RWPE1 (cell line): ENCODE measurements around the gene ASL.
A peak's percentile ranks its signal among the peaks of the same experiment; 100 is the strongest.
"Not testable (repeated sequence)": the region's sequence is repeated elsewhere in the genome, so short reads cannot be mapped to it uniquely, and the experiment has no call there.

Experiments used
- CTCF ChIA-PET: fragments of 350-600 bp; sonication (Branson Sonifier 250); formaldehyde crosslinking; extraction: SDS; loops from one replicate; lab custom pipeline; 2021; lab: Yijun Ruan, JAX
- POLR2A ChIA-PET: fragments of 400-600 bp; formaldehyde crosslinking; extraction: SDS; loops from one replicate; lab custom pipeline; 2020; ENCODE audit warnings: antibody characterized with exemption; ENCODE audit not compliant: low non-redundant PET; lab: Yijun Ruan, JAX
- DNase-seq: peaks from one replicate; pipeline ENCODE4 v3.0.0; 2012; ENCODE audit warnings: low spot score
- H3K27ac ChIP-seq: fragments of 450-650 bp; 2 replicates; pipeline ENCODE4 v1.5.1; 2017
- CTCF ChIP-seq: fragments of 450-650 bp; conservative IDR thresholded peaks from 2 replicates; pipeline ENCODE4 v1.5.1; 2017; ENCODE audit warnings: low read depth, mild to moderate bottlenecking

The ASL gene

GRCh38 chr7:66105263-66105748 is 29.7 kb downstream of the ASL start:
- no peak for DNase-seq
- no peak for TF ChIP-seq CTCF
- CTCF ChIA-PET: no interaction called here
- 0 out of 2 replicates have a peak overlapping the region, but pooled peaks have one; percentile 41 for H3K27ac ChIP-seq
- POLR2A ChIA-PET: no interaction called here

- DNase-seq, CTCF ChIA-PET, H3K27ac ChIP-seq: not testable (repeated sequence)
- POLR2A ChIA-PET: interaction anchor here (0.6 kb wide), 1 partner anchor 36 kb away, joined by 5 read pairs; no protein-coding TSS in a partner anchor
These were observed 32.8 kb downstream of the ASL start for GRCh38 chr7:66108410-66108809.

DNA sequence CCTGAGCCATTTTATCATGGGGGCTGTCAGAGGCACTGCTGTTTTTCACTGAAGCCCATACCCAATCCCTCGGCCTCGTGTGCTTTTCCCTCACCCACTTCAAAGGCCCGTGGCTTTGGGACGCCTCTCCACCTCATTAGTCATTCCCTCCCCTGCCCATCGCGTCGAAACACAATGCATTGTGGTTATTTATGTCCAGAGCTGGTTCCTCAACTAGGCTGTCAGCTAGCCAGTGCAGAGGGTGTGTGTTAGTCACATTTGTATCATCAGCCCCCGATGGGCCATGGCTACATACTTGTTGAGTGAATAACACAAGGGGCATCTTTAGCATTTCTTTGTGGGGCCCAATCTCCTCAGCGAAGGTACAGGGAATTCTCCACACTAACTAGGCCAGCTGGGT is 35.2 kb downstream of the ASL start:
- H3K27ac ChIP-seq: peak overlapping the region; percentile 42
- ChIA-PET CTCF (interaction anchor here (0.6 kb wide), 2 partner anchors 64 to 278 kb away, joined by 3 to 4 read pairs; no protein-coding TSS in a partner anchor), POLR2A (no interaction called here)
- no peak for TF ChIP-seq CTCF
- DNase-seq: peak; percentile 64

GRCh38 chr7:66114743-66115649 is 39.4 kb downstream of the ASL start, which contains the start of gene CRCP:
Gene CRCP (plus strand): TSS chr7:66114847. CDS start chr7:66114963, 116 bp downstream.
- CTCF ChIA-PET: interaction anchor here (0.7 kb wide), 1 partner anchor 10 kb away, joined by 4 read pairs; no protein-coding TSS in a partner anchor
- peak; percentile 73 for DNase-seq
- TF ChIP-seq CTCF: peak; percentile 49

GRCh38 chr7:66116680-66117420 is 41.2 kb downstream of the ASL start:
- H3K27ac ChIP-seq, DNase-seq, CTCF ChIA-PET: not testable (repeated sequence)
- POLR2A ChIA-PET: interaction anchor here (0.7 kb wide), 1 partner anchor 42 kb away, joined by 3 read pairs; no protein-coding TSS in a partner anchor

More at GRCh38 chr7:66114743-66115649, 39.4 kb downstream of the ASL start, which contains the start of gene CRCP:
- POLR2A ChIA-PET: interaction anchor here (0.6 to 1.2 kb wide), 5 partner anchors 9 to 379 kb away, joined by 3 to 8 read pairs (median 3); partner anchors contain the start of gene ASL
- H3K27ac ChIP-seq: peak within 1 kb of the TSS; percentile 91

DNA sequence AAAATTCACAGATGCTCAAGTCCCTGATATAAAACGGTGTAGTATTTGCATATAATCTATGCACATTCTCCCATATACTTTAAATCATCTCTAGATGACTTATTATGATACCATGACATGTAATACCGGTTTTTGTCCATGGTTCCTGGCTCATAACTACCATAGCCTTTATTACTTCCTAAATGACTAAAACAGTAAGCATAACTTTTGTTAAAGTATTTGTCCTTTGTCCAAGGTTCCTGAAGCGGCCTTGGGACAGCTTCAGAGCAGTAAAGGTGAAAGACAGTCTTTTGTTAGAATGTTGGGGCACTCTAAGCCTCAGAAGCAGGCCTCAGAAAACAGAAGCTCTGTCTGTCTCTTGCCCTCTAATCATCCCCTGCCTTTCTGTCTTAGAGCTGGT is 43.0 kb downstream of the ASL start:
- no peak overlapping the region for H3K27ac ChIP-seq
- no peak for DNase-seq
- TF ChIP-seq CTCF: no peak
- CTCF ChIA-PET: interaction anchor here (0.6 kb wide), 1 partner anchor 315 kb away, joined by 3 read pairs; no protein-coding TSS in a partner anchor
- POLR2A ChIA-PET: no interaction called here
